GM19193 (cell line): ENCODE data around the gene DCBLD2.

Experiments
- POLR2A ChIP-seq: IDR thresholded peaks from 4 replicates; pipeline ENCODE4 v1.6.1; 2011; ENCODE audit not compliant: insufficient read depth, insufficient read length; ENCODE audit errors: extremely low read depth

The DCBLD2 gene

DNA sequence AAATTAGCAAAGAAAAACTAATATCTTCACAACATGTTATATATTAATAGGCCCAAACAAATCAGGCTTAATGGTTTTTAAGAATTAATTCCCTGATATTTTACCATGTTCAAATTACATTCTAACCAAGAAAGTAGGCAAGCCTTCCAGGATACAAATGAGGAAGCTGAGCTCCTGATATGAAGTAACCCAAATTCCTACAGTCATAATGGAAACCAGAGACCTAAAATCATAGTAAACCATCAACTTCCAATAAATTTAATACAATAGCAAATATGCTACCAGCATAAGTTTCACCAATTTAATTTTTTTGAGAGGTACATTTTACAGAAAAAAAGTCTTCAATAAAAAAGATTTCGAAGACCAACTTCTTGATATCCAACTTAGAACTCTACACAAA is 3.8 kb downstream of the DCBLD2 start:
- TF ChIP-seq POLR2A = no peak

DNA sequence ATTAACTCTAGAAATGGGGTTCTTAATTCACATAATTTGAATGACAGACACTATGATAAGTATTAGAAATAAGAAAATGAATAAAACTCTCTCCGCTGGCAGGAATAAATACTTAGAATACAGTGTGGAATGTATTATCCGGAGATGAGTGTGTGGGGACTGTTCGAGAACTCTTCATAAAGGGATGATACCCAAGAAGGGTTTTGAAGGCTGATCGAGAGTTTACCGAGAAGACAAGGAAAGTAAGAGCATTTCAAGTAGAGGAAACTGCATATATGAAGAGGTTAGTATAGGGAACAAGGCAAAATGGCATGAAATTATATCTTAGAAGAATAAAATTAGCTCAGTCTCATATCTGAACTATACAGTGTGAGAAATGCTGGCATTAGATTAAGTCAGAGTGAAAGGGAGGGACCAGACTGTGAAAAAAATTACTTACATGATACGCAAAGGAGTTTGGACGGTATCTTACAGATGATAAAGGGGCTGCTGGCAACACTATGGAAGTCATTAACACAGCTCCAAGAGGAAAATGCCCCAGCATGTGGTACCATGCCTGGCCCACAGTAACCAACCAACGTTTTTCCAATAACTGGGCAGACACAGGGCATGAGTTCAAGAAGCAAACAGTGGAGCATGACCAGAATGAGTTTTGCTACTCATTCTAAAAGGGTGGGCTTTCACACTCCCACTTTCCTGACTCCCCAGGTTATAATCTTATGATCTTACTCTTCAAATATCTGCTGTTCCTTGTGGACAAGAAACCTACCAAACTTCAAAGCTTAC is 6.5 kb downstream of the DCBLD2 start:
- no peak for TF ChIP-seq POLR2A

DNA sequence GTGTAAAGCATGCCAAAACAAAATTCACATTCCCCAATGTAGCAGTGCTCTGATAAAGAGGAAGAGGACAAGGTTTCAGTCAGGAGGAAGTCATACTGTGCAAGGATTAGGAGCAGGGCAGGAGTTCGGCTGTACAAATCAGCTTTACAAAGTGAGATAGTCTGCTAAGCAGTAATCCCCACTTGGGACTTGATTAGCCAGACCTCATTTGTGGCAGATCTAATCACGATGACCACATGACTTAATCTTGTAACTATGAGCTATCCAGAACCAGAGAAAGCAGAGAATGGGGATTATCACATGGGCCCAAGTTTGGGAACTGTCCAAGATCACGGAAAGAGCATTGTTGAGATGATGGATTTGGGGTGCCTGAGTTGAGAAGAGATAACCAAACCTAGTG is 7.8 kb downstream of the DCBLD2 start:
- TF ChIP-seq POLR2A = no peak

DNA sequence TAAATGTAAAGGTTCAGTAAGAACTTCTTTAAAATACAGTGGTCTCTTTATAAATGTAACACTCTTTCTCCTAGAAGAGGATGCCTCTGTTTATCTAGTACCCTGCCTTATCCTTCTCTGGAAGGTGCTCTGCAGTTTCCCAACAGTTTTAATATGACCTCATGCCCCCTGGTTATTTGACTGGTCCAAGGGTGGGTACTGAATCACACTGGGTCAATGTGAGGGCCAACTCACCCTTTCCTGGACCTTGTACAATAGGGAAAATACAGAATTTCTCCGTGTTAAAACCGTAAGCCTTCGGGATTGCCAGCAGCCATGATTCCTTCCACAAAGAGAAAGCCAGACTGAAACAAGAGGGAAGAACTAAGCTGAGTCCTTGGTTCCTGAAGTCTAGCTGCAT is 9.2 kb downstream of the DCBLD2 start:
- no peak for TF ChIP-seq POLR2A

DNA sequence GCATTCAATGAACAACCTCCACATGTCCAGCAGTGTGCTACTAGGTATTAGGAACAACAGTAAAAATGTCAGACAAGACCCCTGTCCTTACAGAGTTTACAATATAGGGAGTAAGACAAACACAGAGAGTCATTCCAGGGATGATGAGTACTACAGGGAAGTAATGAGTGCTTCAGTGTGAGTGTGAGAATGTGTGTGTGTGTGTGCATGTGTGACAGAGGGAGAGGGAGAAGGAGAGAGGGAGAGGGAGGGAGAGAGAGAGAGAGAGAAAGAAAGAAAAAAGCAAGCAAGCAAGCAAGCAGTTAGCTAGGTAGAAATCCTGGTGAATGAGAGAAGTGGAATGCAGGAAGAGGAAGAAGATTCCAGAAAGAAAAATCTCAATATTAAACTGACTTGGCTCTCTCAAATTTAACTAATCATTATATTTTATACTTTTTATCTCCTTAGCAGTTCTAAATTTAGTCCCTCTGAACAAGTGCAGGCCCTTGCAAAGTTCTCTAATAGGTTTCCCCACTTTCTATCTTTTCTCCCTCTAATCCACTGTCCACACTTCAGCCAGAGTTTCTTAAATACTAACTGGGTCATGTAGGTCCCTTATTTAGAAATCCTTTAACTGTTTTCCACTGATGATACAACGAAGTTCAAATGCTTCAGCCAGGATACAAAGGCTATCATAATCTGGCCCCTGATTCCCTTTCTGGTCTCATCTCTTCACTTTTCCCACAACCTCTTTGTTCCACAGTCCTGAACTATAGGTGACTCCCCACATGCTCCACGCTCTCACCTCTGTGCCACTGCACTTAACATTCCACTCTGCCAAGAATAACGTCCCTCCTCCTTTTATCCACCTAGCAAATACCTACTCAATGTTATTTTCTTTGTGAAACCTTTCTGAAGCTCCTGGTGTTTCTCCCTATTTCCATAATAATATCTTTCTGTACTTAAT is 10.3 kb downstream of the DCBLD2 start:
- no peak for TF ChIP-seq POLR2A

DNA sequence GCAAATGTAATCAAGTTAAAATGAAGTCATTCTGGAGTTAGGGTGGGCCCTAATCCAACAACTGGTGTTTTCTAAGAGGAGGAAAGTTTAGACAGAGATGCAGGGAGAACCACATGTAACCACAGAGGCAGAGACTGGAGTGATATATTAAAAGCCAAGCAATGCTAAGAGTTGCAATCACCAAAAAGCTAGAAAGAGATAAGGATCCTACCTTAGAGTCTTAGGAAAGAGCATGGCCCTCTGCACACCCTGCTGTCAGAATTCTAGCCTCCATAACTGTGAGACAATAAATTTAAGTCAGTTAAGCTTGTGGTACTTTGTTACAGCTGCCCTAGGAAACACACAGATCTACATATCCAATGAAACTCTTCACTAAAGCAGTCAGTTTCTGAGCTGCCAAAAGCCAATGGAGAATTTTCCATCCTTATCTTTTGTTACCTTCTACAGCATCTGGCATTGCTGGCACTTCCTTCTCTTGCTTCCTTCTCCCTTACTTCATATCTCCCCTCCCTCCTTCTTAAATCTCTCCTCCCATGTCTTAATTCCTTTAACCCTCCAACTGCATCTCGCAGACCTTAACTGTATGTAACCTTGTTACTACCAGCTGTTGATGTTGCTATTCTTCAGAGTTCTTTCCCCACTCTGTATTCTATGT is 11.2 kb downstream of the DCBLD2 start:
- TF ChIP-seq POLR2A = no peak

DNA sequence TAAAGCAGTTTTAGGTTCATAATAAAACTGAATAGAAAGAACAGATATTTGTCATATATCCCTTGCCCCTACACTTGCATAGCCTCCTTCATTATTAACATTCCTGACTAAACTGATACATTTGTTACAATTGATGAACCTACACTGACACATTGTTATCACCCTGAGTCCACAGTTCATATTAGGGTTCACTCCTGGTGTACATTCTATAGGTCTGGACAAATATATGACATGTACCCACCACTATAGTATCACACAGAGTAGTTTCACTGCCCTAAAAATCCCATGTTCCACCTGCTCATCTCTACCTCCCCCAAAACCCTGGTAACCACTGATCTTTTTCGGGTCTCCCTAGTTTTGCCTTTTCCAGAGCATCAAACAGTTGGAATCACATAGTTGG is 13.8 kb downstream of the DCBLD2 start:
- no peak for TF ChIP-seq POLR2A

DNA sequence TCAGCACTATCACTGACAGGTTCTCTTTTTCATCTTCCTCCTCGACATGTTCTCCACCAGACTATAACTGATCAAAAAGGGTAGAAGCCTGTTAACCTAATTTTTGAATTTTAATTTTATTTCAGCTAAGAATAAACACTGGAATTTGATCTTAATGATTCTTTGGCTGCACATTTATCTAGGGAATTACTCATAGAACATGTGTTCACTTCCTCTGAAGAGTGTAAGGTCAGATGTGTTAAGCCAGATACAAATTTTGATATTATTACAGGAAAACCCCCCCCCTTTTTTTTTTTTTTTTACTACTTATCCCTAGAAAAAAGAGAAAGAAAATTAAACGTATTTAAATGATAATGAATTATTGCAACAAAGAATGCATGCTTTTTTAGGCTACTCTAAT is 15.0 kb downstream of the DCBLD2 start:
- no peak for TF ChIP-seq POLR2A

DNA sequence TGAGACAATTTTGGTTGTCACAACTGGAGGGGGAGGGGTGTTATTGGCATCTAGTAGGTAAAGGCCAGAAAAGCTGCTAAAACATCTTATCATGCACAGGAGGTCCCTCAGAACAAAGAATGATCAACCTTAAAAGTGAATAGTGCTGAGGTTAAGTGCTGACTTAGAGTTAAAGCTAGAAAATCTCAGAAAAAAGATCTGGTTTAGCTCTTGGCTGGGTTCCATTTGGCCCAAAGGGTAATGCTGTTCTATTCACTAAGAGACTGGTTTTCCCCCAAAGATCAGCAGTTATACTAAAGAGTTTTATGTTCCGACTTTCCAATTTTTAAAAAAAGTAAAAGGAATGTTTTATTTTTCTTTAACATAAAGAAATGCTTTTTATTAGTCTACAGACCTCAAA is 15.6 kb downstream of the DCBLD2 start:
- TF ChIP-seq POLR2A = no peak

DNA sequence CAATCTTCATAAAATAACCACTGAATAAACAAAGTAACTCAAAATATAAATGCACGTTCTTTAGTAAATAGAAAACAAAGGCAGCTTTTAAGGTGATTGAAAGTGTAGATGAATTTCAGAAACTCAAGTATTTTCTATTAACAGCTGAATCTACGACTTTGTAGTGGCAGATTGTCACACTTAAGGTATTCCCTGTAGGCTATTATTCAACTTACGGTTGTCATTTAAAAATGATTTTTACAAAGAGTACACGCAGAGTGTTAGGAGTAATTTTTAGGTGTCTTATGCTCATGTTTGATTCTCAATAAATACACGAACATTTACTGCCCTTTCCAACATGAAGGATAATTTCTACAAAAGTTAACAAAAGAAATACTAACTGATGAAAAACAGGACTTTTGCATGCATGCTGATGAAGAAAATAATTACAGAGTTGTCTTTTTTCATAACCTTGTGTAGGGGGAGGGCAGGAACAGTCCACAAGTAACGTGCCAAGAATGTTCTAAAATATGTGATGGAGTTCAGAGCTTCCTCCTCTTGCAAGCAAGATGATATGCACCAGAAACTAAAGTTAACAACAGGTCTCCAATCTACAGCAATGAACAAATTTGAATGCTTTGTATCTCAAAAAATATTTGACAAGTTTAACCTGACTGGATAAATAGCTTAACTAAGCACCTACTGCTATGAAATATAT is 16.7 kb downstream of the DCBLD2 start:
- no peak for TF ChIP-seq POLR2A

DNA sequence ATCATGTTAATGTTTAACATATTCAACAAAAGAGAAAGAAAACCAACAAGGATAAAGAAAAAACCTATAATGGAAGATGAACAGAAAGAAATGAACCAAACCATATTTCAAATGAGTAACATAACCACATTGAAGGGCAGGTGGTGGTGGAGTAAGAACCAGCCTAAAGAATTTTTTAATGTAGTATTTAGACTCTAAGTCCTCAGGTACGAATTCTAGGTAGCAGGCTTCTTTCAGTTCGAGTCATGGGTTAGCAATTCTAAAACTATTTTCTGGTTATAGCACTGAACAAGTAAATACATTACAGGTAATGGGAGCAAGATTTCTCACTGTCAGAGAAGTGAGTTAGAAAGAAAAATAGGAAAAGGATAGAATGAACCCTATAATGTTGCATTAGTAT is 24.4 kb downstream of the DCBLD2 start:
- no peak for TF ChIP-seq POLR2A

DNA sequence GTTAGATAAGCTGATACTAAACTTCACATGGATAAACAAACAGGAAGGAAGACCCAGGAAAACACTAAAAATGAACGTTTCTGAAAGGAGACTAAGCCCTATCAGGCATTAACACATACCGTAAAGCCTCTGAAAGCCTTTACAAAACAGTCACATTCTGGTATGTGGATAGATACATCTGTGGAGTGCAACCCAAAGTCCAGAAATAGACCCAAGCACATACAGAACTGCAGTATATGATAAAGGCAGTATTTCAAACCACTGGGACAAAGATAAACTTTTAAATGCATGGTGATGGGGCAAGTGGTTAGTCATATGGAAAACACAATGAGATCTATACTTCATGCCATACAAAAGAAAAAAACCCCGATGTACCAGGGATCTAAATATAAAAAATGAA is 26.0 kb downstream of the DCBLD2 start:
- no peak for TF ChIP-seq POLR2A

DNA sequence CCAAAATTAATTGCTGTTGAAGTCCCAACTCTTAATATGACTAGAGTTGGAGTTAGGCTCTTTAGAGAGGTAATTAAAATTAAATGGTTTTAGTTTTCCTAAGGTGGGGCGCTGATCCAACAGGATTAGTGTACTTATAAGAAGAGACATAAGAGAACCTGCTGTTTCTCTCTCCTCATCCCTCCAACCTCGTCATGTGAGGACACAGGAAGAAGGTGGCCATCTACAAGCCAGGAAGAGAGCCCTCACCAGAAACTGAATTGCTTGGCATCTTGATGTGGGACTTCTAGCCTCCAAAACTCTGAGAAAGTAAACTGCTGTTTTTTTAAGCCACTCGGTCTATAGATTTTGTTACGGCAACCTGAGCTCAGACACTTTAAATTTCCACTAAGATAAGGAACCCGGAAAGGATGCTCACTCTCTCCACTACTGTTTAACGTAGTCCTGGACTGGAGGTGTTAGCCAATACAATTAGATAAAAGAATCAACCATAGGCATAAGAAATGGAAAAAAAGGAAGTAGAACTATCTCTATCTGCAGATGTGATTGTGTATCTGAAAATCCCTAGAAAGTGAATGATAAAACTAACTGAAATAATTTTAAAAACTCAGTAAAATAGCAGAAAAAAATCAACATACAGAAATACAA is 26.8 kb downstream of the DCBLD2 start:
- no peak for TF ChIP-seq POLR2A

DNA sequence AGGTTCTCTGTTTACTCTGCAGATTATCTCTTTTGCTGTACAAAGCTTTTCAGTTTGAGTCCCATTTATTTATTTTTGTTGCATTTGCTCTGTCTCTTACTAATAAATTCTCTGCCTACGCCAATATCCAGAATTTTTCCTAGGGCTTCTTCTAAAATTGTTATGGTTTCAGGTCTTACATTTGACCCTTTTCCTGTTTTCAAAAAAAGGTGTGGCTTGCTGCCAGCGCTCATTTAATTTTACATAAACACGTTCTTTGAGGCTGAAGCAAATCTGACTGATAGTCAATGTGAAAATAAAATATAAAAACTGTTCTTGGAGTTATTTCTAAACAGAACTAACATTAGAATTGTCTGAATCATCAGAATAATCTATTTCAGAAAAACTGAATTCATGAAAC is 32.1 kb downstream of the DCBLD2 start:
- TF ChIP-seq POLR2A = no peak

DNA sequence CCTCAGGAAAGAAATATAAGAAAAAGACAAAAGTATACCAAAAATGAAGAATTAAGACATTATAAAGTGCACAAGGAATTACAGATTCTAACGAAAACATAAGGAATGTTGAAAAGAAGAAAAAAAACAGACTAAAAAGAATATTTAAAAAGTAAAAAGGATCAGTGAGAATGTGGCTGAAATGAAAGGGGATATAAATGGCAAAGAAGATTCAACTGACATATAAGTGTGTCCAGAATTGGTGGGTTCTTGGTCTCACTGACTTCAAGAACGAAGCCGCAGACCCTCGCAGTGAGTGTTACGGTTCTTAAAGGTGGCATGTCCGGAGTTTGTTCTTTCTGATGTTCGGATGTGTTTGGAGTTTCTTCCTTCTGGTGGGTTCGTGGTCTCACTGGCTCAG is 44.8 kb downstream of the DCBLD2 start:
- no peak for TF ChIP-seq POLR2A

DNA sequence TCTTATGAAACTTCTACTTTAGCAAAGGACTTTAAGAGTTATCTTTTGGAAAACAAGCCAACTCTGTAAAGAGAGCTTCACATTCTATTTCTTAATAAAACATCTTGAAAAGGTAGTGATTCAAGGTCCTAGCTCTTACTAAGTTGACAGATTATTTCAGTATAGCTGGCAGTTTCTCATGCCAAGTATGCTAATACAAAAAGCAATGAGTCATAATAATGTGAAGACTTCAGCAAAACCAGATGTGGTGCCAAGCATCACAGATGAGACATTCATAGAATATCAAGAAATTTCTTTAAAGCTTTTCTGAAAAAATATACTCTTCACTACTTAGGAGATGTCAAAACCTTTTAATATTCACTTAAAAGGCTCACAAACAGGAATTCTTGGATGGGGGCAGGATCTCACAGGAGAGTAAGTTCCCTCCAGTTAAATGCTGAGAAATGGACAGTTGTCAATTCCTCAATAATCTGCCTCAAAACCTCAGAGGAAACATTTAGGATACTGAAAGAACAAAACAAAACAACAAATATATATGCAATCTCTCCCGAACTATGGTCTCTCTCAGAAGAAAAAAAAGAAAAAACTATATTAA is 45.6 kb downstream of the DCBLD2 start:
- no peak for TF ChIP-seq POLR2A
